GM12878 (cell line): ENCODE measurements around the gene GAS2L2. TPM values are rescaled to one million over a fixed set of nuclear protein-coding genes. Genes with fewer than 3 reads are reported as not detected.

ENCODE experiments used
- ATAC-seq: fragments of 200-7000 bp; cut with Tn5 transposase; 3 replicates; pipeline ENCODE4 v1.9.1; 2020; ENCODE audit warnings: mild to moderate bottlenecking, moderate library complexity
- BruUV-seq: library from RNA; stranded (reverse); fragments of 400-500 nt; replicated peaks from 2 replicates; lab custom pipeline; 2021; lab: Mats Ljungman, UMichigan
- CTCF ChIA-PET: fragments of 300-600 bp; sonication (Branson Sonifier 250); formaldehyde crosslinking; extraction: SDS; loops from one replicate; lab custom pipeline; 2021; ENCODE audit warnings: inconsistent platforms; lab: Yijun Ruan, JAX
- POLR2A ChIA-PET: fragments of 350-600 bp; formaldehyde crosslinking; extraction: SDS; loops from one replicate; lab custom pipeline; 2021; ENCODE audit warnings: inconsistent platforms; lab: Charles Lee
- RAD21 ChIA-PET: fragments of 300-600 bp; sonication (Branson Sonifier 250); formaldehyde crosslinking; loops from one replicate; lab custom pipeline; 2023; ENCODE audit warnings: antibody characterized with exemption; ENCODE audit not compliant: unreplicated experiment; lab: Charles Lee
- SMC1A ChIA-PET: fragments of 300-600 bp; sonication (Branson Sonifier 250); formaldehyde crosslinking; loops from one replicate; lab custom pipeline; 2023; ENCODE audit not compliant: unreplicated experiment, uncharacterized antibody; lab: Charles Lee
- DNase-seq: peaks from one replicate; pipeline ENCODE4 v3.0.0-alpha.2; 2011; ENCODE audit warnings: low read depth, low spot score
- FAIRE-seq: peaks from 3 replicates; lab custom pipeline; 2011; peaks lifted over from hg19 to GRCh38; lab: Jason Lieb, UNC
- H2AFZ ChIP-seq: 2 replicates; pipeline ENCODE4 v1.6.0; 2011; ENCODE audit warnings: low read depth, low read length, control low read depth; ENCODE audit not compliant: control insufficient read depth
- H3K27ac ChIP-seq: 2 replicates; pipeline ENCODE4 v1.5.1; 2011; ENCODE audit warnings: control low read depth; ENCODE audit not compliant: control insufficient read depth, insufficient read depth
- H3K27me3 ChIP-seq, 2 experiments: replicated peaks in 1 of 2; 2 replicates each; pipeline versions ENCODE4 v1.6.0 to v1.6.1; 2011; ENCODE audit warnings: low read length in 1 of 2; ENCODE audit not compliant: control insufficient read depth in 2 of 2, insufficient read depth in 2 of 2
- H3K36me3 ChIP-seq, 2 experiments: 2 replicates each; pipeline ENCODE4 v1.5.1; 2011; ENCODE audit warnings: low read length in 1 of 2; ENCODE audit not compliant: control insufficient read depth in 2 of 2, insufficient read depth in 2 of 2
- H3K4me1 ChIP-seq: 2 replicates; pipeline ENCODE4 v1.6.1; 2011; ENCODE audit warnings: mild to moderate bottlenecking, low read length, moderate library complexity, mixed read lengths; ENCODE audit not compliant: control insufficient read depth, insufficient read depth
- H3K4me2 ChIP-seq: 2 replicates; pipeline ENCODE4 v1.6.0; 2011; ENCODE audit warnings: control low read depth; ENCODE audit not compliant: control insufficient read depth, insufficient read depth
- H3K4me3 ChIP-seq: fragments of 200-600 bp; sonication (generic); 2 replicates; pipeline ENCODE4 v1.5.1; 2016
- H3K79me2 ChIP-seq: 2 replicates; pipeline ENCODE4 v1.6.0; 2011; ENCODE audit warnings: low read length; ENCODE audit not compliant: control insufficient read depth, insufficient read depth
- H3K9ac ChIP-seq: 2 replicates; pipeline ENCODE4 v1.8.0; 2011; ENCODE audit warnings: low read length, control low read depth, mixed read lengths; ENCODE audit not compliant: control insufficient read depth, insufficient read depth
- H3K9me3 ChIP-seq: replicated peaks from 3 replicates; pipeline ENCODE4 v1.5.1; 2011; ENCODE audit warnings: mild to moderate bottlenecking, low read length; ENCODE audit not compliant: control insufficient read depth, insufficient read depth
- H4K20me1 ChIP-seq: 2 replicates; pipeline ENCODE4 v1.6.0; 2011; ENCODE audit not compliant: control insufficient read depth, insufficient read depth
- CREB1 ChIP-seq: IDR thresholded peaks from 2 replicates; pipeline ENCODE4 v1.6.1; 2012; ENCODE audit warnings: low read depth, mild to moderate bottlenecking, inconsistent platforms
- KDM1A ChIP-seq: fragments of 200-600 bp; sonication (generic); IDR thresholded peaks from 2 replicates; pipeline ENCODE4 v1.6.1; 2016; ENCODE audit warnings: borderline replicate concordance
- PAX5 ChIP-seq: IDR thresholded peaks from 2 replicates; pipeline ENCODE4 v1.6.1; 2011; ENCODE audit warnings: low read depth, low read length, borderline replicate concordance
- PAX8 ChIP-seq: fragments of 450-650 bp; IDR thresholded peaks from 2 replicates; pipeline ENCODE4 v1.6.1; 2017; ENCODE audit warnings: mild to moderate bottlenecking, moderate library complexity
- POLR2A ChIP-seq: IDR thresholded peaks from 2 replicates; pipeline ENCODE4 v1.6.1; 2011; ENCODE audit warnings: low read depth, mild to moderate bottlenecking, low read length
- STAT1 ChIP-seq: fragments of 450-650 bp; conservative IDR thresholded peaks from 2 replicates; pipeline ENCODE4 v1.6.1; 2014; ENCODE audit warnings: antibody characterized with exemption, mild to moderate bottlenecking
- TAF1 ChIP-seq: IDR thresholded peaks from 2 replicates; pipeline ENCODE4 v1.6.1; 2011; ENCODE audit warnings: mild to moderate bottlenecking, low read depth, low read length, borderline replicate concordance
- WGBS: methylation state at CpG from one replicate; pipeline ENCODE4 v1.1.6; 2016; ENCODE audit warnings: low lambda C conversion rate; ENCODE audit not compliant: insufficient replicate concordance, insufficient coverage; ENCODE audit errors: missing lambda C conversion rate; 5-methylcytosine and 5-hydroxymethylcytosine counted together
- in situ Hi-C: fragments of 300-500 bp; cut with MboI; formaldehyde crosslinking; loops from 9 replicates; pipeline ENCODE4 v1.14.3; 2018; ENCODE audit warnings: mixed read lengths
- intact Hi-C: fragments of 100-400 bp; cut with micrococcal nuclease; formaldehyde crosslinking; loops from one replicate; pipeline ENCODE4 v1.14.2; 2022; ENCODE audit not compliant: unreplicated experiment
- polyA plus RNA-seq, 11 experiments: library from polyadenylated mRNA; depleted of rRNA in 4 of 11; unstranded in 6 of 11; stranded (reverse) in 5 of 11; fragments of >200 nt; fragmentation: Nextera tagmentation in 4 of 11; fragmentation: Illumina TruSeq in 1 of 11; extraction: Ambion mirVana in 4 of 11; extraction: Trizol in 1 of 11; gene quantifications; 1 replicate in 1 of 11; 2 replicates in 10 of 11; pipeline versions ENCODE4 v1.2.1 to v1.2.3, GENCODE V29; 2011 to 2016; ENCODE audit warnings: inconsistent platforms in 2 of 11, missing spikeins in 2 of 11, low read depth in 1 of 11
- total RNA-seq, 4 experiments: library from RNA; depleted of rRNA in 3 of 4; stranded (reverse); fragments of >200 nt in 3 of 4; fragmentation: Illumina TruSeq in 1 of 4; extraction: Trizol in 1 of 4; gene quantifications; 2 replicates each; pipeline versions ENCODE4 v1.2.1 to v1.2.3, GENCODE V29; 2013 to 2021

GAS2L2 gene
- total and polyA plus RNA-seq, 10 of the 15 experiments (the other 5 are each of a cell fraction or from before 2014, with no cell fraction given), result 0.01 TPM; not detected in 9

DNA sequence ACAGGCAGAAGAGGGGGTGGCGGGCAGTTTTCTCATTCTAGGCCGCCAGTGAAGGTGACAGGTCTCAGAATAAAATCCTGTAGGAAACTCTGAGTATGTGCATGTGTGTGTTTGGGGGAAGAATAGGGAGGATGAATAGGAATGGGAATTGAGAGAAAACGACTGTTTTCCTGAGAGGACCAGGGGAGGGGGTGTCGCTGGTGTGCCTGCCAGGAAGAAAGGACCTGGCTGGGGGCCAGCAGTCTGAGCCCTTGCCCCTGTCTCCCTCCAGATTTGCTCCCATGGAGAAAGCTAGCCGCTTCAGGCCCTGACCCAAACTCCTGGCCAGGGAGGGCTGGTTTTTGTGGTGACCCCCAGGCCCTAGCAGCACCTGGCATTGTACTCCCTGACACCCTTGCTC, 22.0 kb upstream of the GAS2L2 start:
- H3K79me2 ChIP-seq, result no peaks in the 10 kb centered on the region
- WGBS, result 0% methylated on average over 5 of the region's 5 CpGs
- no peaks in the 10 kb centered on the region for H3K36me3 ChIP-seq
- H3K4me1 ChIP-seq, result no peaks in the 10 kb centered on the region
- ChIA-PET RAD21 (no interaction called here), CTCF (interaction anchor here (1.0 to 1.5 kb wide), 2 partner anchors 11 to 30 kb away, joined by 3 to 5 read pairs; no protein-coding TSS in a partner anchor), SMC1A (interaction anchor here (1.2 kb wide), 1 partner anchor 34 kb away, joined by 3 read pairs; the partner anchor contains the start of gene TAF15), POLR2A (no interaction called here)
- in situ Hi-C loops, result no loop called here
- H3K27ac ChIP-seq, result no peak overlapping the region
- ATAC-seq (no peak), FAIRE-seq (no peak), DNase-seq (no peak)
- intact Hi-C loops, result no loop called here
- no TSS peak for BruUV-seq
- H2AFZ ChIP-seq, result no peak overlapping the region
- H3K9me3 ChIP-seq, result no peaks in the 10 kb centered on the region
- H3K9ac ChIP-seq, result no peak overlapping the region
- no peaks in the 10 kb centered on the region for H4K20me1 ChIP-seq
- H3K27me3 ChIP-seq, result peaks cover 3 to 5% of the 10 kb centered on the region in 2 experiments
- no peak overlapping the region for H3K4me2 ChIP-seq
- TF ChIP-seq PAX8 (no peak), TAF1 (no peak), CREB1 (no peak)
- H3K4me3 ChIP-seq, result no peak overlapping the region

GRCh38 chr17:35774499-35774898, 21.5 kb upstream of the GAS2L2 start:
- no peak overlapping the region for H3K4me3 ChIP-seq
- H3K4me1 ChIP-seq, result no peaks in the 10 kb centered on the region
- no peaks in the 10 kb centered on the region for H4K20me1 ChIP-seq
- ChIA-PET RAD21 (no interaction called here), POLR2A (no interaction called here), CTCF (interaction anchor here (1.5 kb wide), 1 partner anchor 31 kb away, joined by 3 read pairs; no protein-coding TSS in a partner anchor), SMC1A (interaction anchor here (1.2 kb wide), 1 partner anchor 34 kb away, joined by 3 read pairs; the partner anchor contains the start of gene TAF15)
- TF ChIP-seq STAT1 (no peak), PAX5 (no peak), POLR2A (no peak), KDM1A (no peak)
- no peaks in the 10 kb centered on the region for H3K79me2 ChIP-seq
- FAIRE-seq, result no peak
- no peak overlapping the region for H3K9ac ChIP-seq
- no peak for ATAC-seq
- H3K36me3 ChIP-seq, result no peaks in the 10 kb centered on the region
- H3K9me3 ChIP-seq, result no peaks in the 10 kb centered on the region
- no TSS peak for BruUV-seq
- no peak overlapping the region for H3K27ac ChIP-seq
- DNase-seq, result no peak
- H3K4me2 ChIP-seq, result no peak overlapping the region
- peaks cover 3 to 5% of the 10 kb centered on the region in 2 experiments for H3K27me3 ChIP-seq
- intact Hi-C loops, result no loop called here
- in situ Hi-C loops, result no loop called here
- WGBS, result 19% methylated on average over 5 of the region's 5 CpGs
- H2AFZ ChIP-seq, result no peak overlapping the region
